Measurements from ENCODE around the gene ERBB2.

The ERBB2 gene

DNA sequence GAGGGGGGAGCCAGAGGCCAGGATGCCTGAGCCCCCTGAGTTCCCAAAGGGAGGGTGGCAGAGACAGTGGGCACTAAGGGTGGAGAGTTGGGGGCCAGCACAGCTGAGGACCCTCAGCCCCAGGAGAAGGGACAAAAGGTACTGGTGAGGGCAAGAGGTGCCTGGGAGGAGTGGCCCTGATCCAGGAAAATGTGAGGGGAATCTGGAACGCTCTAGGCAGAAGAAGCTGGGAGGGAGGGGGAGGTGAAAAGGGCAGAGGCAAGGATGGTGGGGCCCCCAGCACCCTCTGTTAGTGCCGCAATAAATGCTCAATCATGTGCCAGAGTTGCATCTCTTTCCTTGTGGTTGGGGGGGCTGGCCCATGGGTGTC lies 33.6 kb upstream of the ERBB2 start:
- no peak for DNase-seq

DNA sequence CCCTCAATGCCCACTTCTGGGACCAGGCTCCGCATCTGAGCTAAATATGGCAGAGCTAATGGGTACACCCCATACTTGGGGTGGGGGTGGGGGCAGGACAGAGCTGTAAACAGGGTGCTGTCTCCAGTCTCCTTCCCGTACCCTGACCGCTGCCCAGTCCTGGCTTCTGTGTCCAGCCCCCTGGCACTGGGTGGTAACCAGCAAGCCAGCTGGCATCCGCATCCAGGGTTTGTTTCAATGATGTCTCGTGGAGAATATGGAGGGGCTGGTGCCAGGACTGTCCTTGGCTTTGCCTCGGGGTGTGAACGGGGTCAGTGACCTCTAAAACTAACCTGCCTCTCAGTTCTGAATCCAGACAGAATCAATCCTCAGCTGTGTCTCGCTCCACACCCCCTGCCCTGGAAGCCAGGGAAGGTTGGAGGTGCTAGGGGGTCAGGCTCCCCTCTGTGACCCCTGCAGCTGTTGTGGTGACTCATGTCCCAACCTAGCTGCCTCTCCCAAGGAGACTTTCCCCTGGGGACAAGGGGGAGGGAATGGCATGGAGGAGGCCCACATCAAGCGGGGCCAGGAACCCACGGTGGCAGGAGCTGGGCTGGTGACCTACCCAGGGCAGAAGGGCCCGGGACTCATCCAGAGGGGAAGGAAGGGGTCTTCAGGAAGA lies 33.1 kb upstream of the ERBB2 start:
- no peak for DNase-seq

DNA sequence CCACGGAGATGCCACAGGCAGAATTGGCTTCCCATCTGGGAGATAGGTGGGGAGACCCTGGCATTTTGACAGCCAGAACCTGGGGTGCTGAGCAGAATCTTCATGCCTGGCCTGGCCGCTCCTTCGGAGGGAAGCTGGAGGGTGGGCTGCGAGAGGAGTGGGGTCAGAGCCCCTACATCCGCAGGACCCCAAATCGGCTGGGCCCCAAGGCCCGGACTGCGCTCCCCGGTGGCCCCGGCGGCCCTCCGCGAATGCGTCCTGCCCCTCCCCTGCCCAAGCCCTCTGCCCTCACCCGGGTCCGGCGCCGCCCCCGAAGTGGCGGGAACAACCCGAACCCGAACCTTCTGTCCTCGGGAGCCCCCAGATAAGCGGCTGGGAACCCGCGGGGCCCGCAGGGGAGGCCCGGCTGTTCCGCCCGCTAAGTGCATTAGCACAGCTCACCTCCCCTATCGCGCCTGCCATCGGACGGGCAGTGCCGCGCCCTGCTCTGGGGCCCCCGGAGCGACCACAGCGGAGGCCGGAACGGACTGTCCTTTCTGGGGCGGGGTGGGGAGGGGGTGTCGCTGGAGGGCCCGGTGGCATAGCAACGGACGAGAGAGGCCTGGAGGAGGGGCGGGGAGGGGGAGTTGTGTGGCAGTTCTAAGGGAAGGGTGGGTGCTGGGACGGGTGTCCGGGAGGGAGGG lies 32.5 kb upstream of the ERBB2 start:
- DNase-seq = no peak

DNA sequence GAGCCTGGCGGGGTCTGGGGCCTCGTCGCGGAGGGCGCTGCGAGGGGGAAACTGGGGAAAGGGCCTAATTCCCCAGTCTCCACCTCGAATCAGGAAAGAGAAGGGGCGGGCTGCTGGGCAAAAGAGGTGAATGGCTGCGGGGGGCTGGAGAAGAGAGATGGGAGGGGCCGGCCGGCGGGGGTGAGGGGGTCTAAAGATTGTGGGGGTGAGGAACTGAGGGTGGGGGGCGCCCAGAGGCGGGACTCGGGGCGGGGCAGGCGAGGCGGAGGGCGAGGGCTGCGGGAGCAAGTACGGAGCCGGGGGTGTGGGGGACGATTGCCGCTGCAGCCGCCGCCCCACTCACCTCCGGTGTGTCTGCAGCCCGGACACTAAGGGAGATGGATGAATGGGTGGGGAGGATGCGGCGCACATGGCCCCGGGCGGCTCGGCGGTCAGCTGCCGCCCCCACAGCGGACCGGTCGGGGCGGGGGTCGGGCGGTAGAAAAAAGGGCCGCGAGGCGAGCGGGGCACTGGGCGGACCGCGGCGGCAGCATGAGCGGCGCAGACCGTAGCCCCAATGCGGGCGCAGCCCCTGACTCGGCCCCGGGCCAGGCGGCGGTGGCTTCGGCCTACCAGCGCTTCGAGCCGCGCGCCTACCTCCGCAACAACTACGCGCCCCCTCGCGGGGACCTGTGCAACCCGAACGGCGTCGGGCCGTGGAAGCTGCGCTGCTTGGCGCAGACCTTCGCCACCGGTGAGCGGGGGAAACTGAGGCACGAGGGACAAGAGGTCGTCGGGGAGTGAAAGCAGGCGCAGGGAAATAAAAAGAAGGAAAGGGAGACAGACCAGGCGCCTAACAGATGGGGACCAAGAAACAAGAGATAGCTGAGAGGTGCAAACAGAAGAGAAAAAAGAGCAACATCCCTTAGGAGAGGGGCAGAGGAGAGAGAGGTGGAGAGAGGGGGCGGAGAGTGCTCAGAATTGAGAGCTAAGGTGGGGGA lies 31.6 kb upstream of the ERBB2 start, which contains the start of gene PNMT:
TSS of gene PNMT (plus strand) at position 509 of the 980 bp plus-strand sequence. CDS start at position 532, 23 bp downstream.
- DNase-seq = no peak

DNA sequence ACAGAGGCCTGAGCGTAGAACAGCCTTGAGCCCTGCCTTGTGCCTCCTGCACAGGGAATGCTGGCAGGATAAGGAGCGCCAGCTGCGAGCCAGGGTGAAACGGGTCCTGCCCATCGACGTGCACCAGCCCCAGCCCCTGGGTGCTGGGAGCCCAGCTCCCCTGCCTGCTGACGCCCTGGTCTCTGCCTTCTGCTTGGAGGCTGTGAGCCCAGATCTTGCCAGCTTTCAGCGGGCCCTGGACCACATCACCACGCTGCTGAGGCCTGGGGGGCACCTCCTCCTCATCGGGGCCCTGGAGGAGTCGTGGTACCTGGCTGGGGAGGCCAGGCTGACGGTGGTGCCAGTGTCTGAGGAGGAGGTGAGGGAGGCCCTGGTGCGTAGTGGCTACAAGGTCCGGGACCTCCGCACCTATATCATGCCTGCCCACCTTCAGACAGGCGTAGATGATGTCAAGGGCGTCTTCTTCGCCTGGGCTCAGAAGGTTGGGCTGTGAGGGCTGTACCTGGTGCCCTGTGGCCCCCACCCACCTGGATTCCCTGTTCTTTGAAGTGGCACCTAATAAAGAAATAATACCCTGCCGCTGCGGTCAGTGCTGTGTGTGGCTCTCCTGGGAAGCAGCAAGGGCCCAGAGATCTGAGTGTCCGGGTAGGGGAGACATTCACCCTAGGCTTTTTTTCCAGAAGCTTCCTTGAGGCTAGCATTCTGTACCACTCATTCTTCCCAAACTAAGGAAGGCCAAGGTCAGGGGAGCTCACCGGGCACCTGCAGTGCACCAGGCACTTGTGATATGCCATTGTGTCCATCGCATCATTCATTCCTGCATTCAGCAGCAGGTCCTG lies 29.7 kb upstream of the ERBB2 start:
- no peak for DNase-seq

DNA sequence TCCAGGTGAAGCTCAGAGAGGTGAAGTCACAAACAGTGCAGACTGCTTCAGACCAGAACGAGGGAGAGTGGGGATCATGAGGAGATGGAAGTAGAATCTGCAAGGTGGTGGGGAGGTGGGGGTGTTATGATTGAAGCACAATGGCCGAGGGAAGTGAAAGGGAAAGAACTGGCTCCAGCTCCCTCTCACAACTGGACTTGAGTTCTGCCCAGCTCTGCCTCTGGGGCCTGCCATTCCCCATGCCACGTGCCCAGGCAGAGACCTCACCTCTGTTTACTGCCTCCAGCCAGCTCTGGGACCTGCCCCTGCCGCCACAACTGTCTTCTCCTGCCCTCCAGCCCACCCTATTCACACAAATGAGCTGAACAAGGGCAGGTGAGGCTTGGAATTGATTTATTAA lies 29.1 kb upstream of the ERBB2 start:
- DNase-seq = no peak

DNA sequence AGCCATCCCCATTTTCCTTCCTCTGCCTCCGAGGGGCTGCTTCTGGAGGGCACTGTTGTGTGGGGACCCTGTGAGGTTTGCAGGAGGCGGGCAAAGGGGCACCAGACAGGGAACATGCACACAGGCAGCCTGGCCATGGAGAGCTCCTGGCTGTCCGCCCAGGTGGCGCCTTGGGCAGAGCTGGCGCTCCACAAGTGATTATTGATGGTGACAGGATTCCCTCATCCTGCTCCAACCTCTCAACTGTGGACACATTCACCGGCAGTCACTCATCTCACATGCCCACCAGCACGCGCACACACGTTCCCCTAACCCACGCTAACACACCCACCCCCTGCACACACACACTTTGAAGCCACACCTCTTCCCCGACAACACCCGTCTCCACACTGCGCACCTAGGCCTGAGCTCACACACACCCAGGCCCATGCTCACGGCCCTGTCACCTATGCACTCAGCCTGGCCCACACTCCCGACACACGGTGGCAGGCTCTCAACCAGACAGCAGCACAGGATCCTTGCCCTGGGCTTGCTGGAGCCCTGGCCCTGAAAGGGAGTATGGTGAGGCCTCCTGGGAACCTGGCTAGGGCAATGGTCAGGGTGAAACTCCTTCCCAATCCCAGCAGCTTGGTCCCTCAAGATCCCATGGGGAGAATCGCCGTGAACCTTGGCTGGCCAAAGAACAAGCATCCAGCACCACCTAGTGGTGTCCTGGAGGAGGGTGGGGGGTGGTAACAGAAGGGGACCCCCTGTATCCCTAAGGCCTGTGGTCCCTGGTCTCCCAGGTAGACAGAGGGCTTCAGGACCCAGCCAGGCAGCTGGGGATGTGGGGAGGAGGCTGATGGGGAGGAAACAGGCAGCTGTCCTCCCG lies 28.0 kb upstream of the ERBB2 start:
- peak in 1 of 2 experiments; percentile 17 for DNase-seq

DNA sequence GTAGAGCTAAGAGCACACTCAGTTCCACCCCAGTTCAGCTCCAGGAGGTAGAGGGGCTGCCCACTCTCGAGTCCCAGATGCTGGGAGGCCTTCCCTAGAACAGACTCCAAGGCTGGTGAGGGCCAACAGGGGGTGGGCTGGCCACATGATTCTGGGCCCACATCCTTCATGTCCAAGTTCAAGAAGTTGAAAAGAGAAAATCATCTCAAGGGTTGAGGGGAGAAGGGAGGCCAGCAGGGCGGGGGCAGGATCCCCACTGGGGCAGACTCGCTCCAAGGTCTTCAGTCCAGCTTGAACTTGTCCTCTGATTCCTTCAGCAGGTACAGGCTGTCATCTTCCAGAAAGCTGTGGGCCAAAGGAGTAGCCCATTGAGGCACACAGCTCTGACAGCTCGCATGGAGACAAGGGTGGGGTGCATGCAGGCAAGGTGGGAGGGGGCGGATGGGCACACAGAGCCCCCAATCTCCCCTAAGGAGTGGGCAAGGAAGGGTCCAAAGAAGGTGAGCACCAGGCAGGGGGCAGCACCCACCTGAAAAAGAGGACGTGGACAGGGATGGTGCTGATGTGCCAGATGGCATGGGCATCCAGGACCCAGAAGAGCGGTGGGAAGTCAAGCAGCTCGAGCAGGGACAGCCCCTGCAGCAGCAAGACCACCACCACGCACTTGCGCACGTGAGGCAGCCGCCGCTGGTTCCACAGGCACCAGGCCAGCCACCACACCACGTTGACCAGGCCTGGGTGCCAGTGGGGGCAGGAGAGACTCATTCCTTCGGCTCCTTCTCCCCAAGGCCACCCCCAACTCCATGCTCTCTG lies 27.1 kb upstream of the ERBB2 start:
- DNase-seq = no peak

DNA sequence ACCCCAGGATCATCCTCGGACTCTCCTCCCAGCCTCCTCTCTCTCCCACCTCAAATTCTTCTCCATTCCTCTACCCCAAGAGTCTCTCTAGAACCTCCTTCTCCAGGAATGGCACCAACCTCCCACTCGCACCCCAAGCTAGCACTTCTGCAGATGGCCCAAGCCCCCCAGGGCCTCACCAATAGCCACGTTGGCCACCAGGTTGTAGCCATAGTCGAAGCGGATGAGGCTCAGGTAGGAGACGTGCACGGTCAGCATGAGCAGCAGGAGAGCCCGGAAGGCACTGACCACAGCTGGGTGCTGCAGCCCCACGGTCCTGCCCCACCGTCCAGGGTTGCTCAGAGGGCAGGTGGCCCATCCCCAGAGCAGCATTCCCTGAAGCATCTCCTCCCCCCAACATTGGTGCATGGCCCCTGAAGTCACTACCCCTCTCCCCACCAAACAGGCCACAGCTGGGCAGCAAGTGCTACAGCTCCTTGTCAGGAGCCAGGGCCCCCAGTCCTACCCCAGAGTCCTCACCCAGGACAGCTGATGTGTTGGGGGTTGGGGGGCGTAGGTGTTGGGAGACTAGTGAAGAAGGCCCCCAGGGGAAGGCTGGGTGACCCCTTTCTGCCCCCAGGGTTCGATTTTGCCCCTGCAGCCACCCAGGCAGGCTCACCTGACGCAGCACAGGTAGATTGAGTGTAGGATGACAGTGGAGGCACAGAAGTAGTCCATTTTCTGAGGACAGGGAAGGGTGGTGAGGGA lies 26.4 kb upstream of the ERBB2 start:
- DNase-seq = no peak

DNA sequence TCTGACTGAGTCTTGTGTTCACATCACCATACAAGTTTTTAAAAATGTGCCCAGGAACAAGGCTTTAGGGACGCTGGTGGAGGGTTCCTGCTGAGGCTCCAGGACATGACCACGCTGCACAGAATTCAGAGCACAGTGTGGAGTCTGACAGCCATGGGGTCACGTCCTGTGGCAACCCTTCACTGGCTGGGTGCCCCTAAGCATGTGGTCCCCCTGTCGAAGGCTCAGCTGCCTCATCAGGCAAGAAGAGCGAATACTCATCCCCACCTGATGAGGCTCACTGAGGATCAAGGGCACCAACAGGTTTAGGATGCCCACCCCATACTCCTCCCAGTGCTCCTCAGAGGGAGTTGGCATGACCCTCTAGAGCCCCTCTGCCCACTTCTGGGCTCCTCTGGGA lies 25.7 kb upstream of the ERBB2 start:
- no peak for DNase-seq

DNA sequence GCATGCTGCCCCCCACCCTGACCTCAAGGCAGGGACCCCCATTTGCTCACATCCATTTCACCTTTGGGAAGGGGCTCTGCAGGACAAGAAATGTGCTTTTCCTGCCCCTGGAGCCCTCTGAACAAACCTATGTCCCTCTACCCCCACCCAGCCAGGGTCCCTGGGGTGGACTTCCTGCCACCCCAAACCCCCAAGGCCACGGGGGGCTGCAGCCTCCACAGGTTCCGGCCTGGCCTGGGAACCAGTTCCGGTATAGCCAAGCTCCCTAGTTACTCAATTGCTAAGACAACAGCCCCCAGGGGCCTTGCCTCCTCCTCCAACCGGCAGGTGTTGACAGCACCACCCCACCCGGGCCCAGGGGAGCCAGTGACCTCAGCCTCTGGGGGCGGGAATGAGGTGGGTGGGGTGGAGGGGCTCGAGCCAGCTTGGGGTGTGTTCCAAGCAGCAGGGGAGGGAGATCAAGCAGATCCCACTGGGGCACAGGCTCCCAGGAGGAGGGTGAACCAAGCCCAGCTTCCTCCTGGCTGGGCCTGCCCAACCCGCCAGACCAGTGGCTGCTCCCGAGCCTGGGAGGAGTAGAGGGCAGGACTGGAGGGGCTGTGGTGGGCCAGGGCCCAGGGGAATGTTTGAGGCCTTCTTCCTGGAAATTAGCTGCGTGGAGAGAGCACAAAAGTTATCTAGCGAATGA lies 25.0 kb upstream of the ERBB2 start:
- no peak for DNase-seq

DNA sequence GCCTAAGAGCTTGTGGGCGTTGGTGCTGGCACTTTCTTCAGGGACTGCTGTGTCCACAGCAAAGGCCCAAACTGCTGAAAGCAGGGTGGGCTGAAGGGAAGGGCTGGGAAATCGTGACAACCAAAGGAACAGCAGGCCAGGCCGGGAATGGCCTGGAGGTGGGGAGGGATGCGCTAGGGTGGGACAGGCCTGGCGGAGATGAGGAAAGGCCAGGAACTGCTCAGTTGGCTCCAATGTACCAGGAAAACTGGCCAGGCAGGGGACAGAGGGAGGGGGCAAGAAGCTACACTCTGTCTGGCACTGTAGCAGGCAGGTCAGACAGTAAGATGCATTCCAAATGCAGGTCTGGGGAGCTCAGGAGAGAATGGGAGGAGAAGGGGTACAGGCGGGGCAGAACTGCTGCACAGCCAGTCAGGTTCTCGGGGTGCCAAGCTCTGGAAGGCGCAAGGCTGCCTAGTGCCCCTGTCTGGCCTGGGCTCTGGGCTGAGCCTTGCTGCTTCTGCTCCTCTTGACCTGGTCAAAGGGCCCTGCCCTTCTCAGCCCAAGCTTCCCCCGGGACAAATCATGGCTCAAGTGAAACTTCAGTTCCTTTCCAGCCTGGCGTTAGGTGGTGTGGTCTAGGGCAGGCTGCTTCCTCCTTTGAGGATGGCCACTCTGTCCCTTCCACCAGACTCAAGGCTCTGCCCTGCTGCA lies 24.3 kb upstream of the ERBB2 start:
- DNase-seq = no peak

DNA sequence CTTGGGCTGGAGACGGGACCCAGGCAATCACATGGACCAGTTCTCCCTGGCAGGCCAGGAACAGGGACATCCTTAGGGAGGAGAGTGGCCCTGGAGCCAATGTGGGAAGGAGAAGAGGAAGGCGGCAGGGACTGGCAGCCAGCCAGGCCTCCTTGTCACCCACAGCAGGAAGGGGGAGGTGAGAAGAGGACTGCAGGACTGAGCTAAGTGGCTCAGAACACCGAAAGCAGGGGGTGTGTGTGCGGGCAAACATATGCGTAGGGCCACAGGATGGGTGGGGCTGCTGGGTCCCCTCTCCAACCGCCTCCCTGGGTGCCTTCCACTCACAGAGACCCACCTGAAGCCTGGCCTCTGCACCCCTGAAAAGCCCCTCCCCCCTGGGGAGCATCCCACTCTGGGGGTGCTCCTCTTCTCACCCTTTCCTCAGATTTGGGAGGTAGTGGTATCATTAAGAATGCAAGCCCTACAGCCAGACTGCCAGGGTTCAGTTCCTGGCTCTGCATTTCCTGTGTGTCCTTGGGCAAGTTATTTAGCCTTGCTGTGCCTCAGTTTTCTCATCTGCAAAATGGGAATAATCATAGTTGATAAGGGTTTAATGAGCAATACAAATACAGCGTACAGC lies 23.6 kb upstream of the ERBB2 start:
- no peak for DNase-seq

DNA sequence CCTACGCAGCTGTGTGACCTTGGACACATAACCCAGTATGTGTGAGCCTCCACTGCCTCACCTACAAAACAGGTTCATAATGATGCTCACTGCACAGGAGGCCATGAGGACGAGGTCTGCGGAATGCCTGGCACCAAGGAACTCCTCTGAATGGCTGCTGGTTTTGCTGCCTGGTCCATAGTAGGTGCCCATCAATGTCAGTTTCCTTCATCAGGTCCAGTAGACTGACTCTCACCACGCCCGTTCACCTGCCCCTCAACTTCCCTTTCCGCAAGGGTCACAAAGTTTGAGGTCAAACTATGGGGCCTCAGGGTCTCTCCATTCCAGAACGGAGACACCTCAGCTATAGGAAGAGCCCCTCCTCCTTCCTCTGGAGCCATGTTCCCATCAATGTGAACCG lies 22.8 kb upstream of the ERBB2 start:
- DNase-seq = no peak

DNA sequence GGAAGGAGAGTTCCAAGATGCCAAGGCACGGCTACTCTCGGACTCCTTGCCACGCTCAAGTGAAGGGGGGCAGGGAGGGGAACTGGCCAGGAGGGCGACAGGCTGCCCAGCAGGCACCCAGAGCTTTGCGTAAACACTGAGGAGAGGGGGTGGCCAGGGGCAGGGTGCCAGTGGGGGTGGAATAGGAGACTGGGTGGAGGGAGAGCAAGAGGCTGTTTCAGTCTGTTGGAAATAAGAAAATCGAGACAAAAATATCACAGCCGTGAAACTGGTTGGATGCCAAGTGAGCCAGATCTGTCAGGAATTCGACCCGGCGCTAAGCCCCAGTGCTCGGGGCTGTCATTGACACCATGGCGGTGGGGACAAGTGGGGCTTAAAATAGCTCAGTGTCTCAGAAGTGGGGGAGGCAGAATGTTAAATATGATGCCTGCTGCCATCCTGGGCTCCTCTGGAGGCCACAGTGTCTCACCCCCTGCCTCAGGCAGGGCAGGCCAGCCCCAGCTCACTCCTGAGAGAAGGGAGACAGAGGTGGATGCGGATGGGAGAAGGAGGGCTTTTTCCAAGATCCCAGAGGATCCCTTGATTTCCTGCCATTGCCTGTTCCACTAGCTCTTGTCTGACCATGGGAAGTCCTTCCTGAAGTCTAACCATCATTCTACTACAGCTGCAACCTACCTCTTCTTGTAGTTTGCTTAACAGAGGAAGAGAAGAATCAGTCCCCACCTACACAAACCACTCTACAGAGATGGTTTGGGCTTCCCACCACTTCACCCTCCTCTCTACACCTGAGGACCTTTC lies 22.1 kb upstream of the ERBB2 start:
- DNase-seq = no peak

DNA sequence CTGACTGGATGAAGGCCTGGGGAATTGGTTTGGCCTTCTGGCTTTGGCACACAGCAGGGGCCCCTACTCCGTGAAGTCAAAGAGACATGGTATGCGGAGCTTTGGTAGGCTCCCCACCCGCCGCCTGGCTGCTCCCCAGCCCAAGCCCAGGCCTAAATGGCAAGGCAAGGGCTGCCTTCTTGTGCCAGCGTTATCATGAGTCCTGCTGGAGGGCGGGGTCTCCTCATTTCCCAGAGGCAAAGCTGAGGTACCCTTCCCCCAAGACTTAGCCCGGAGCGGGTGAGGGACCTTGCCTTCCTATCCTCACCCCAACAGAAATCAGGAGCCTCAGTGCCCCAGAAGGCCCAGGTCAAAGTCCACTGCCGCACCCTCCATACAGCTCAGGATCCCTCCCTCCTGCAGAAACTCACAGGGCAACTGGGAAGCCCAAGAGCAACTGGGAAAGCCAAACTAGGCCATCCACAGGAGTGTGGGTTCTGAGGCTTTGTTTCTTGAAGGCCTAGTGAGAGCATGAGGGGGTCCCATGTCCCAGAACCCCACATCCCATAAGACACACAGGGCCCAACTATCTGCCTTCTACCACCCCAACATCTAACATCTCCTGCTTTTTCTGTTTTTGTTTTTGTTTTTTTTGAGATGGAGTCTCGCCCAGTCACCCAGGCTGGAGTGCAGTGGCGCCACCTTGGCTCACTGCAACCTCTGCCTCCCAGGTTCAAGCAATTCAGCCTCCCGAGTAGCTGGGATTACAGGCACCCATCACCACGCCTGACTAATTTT lies 21.3 kb upstream of the ERBB2 start:
- DNase-seq = no peak
